ENCODE results near the gene BARHL2.

BARHL2 gene

DNA sequence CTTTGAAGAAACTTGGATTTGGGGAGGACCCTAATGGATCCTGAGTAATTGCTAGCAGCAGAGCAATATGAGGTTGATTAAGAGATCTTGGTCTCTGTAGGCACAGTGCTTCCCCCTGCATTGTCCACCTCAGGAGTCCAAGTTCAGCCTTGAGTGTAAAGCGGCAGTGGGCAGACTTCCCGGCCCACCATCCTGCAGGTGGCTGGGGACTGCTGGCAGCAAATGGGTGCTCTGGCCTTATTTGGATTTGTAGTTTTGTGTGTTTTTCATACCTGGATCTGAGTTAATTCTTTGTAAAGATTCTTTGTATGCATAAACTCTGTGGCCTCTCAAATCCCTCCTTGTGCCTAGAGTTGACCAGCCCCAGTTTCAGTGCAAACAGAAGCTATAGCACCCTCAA is 7.6 kb downstream of the BARHL2 start:
- H3K27ac Mint-ChIP-seq: no peak overlapping the region

DNA sequence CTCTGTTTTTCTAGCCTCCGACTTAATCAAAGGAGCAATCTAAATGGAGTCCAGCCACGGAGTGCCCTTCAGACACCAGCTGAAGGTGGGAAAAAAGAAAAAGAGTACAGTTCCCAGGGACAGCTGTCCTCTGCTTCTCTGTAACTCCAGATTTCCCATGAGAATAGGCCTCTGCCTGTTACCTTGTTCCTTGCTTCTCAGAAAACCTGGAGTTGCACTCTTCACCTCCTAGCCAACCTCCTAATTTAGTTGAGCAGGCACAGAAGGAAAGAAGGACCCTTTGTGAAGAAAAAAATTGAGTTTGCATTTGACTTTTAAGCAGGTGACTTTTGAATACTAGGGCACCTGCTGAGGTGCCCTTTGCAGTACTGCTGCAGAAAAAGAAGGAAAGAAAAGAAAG is 8.3 kb downstream of the BARHL2 start:
- no peak overlapping the region for H3K27ac Mint-ChIP-seq
- H3K36me3 Mint-ChIP-seq (ENCODE audit: low read depth): no peaks in the 10 kb centered on the region
- H3K4me1 Mint-ChIP-seq (ENCODE audit: low read depth): peaks cover 5% of the 10 kb centered on the region
- peaks cover 95% of the 10 kb centered on the region for H3K27me3 Mint-ChIP-seq (ENCODE audit: low read depth)
- H3K4me3 Mint-ChIP-seq: no peak overlapping the region
- peaks cover 5% of the 10 kb centered on the region for H3K9me3 Mint-ChIP-seq

More for the DNA sequence above, 7.6 kb downstream of the BARHL2 start:
- peaks cover 96% of the 10 kb centered on the region for H3K27me3 Mint-ChIP-seq (ENCODE audit: low read depth)
- H3K4me3 Mint-ChIP-seq: no peak overlapping the region
- peaks cover 5% of the 10 kb centered on the region for H3K9me3 Mint-ChIP-seq
- peaks cover 5% of the 10 kb centered on the region for H3K4me1 Mint-ChIP-seq (ENCODE audit: low read depth)
- H3K36me3 Mint-ChIP-seq (ENCODE audit: low read depth): no peaks in the 10 kb centered on the region

DNA sequence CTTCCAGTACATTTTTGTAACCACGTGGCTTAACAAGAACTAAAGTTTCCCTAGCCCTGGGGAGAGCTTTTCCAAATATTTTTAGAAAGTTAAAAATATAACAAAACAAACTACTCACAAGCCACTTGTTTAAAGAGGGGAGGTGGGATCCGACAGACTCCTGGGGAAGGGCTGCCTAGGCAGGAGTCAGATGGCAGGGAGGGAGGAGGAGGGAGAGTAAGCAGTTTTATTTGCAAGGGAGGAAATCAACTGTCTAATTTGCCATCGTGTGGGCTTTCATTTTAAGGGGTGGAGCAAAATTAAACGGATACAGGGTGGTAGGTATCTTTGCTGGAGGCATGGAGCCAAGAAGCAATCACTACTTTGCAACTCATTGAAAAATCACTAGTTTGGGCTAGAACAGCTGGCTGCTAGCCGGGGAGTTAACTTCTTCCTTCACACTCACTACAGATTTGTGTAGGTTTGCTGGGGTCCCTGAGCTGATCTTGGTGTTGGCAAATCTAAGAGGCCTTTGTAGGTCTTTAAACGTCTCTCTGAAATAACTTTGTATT is 8.8 kb downstream of the BARHL2 start:
- H3K9me3 Mint-ChIP-seq: peaks cover 5% of the 10 kb centered on the region
- H3K4me1 Mint-ChIP-seq (ENCODE audit: low read depth): peaks cover 5% of the 10 kb centered on the region
- no peak overlapping the region for H3K27ac Mint-ChIP-seq
- H3K4me3 Mint-ChIP-seq: no peak overlapping the region
- peaks cover 91% of the 10 kb centered on the region for H3K27me3 Mint-ChIP-seq (ENCODE audit: low read depth)
- no peaks in the 10 kb centered on the region for H3K36me3 Mint-ChIP-seq (ENCODE audit: low read depth)

DNA sequence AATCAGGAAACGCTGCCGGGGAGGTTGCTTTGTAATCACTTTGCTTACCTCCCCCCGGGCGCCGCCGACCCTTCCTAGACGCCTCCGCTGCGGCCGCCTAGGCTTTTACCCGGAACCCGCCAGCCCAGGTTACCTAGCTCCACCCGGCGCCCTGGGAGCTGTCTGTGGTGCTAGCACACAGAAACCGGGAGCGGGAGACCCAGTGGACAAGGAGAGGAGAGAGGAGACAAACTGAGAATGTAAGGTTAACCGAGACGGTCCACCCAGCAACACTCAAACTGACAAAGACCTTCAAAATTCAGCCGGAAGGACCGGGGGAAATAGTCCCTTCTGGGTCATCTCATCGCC is 9.8 kb downstream of the BARHL2 start:
- peaks cover 82% of the 10 kb centered on the region for H3K27me3 Mint-ChIP-seq (ENCODE audit: low read depth)
- peaks cover 5% of the 10 kb centered on the region for H3K4me1 Mint-ChIP-seq (ENCODE audit: low read depth)
- peaks cover 5% of the 10 kb centered on the region for H3K9me3 Mint-ChIP-seq
- H3K27ac Mint-ChIP-seq: no peak overlapping the region
- no peak overlapping the region for H3K4me3 Mint-ChIP-seq
- no peaks in the 10 kb centered on the region for H3K36me3 Mint-ChIP-seq (ENCODE audit: low read depth)

DNA sequence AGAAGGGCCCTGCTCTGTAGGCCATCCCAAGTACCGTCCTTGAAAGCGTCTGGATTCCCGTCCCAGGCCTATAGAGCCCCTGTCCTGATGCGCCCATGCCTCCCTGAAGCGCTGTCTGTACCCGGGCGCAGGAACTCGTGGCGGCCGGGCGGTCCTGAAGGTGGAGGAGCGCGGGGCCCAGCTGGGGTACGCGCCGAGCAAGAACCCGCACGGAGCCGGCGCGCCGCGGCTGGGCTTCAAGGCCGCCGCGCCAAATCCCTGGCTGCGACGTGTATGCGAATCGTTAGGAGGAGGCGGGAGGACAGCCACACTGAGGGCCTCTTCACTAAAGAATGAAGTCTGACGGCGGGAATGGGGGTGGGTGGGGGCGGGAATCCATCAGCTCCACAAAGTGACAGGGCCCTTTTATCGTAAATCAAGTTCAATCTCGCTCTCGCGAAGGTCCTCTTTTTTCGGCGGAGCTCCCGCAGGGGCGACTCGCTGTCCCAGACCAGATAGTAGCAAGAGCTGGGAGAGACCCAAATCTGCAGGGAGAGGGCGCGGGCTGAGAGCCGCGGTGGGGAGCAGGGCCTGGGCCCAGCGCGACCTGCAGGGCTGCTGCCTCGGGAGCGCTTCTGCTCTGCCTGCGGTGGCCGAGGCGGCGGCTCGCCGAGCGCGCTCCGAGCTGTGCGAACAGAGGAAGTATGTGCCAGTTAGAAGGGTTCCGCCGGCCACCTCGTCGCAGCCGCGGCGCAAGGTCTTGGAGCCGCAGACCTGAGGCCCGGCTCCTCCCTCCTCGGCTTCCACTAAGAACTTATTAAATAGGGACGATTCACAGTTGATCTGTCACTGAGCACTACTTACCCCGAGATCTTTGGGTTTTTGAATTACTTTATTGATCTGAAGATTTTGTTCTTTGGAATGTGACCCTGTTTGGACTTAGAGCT is 10.4 kb downstream of the BARHL2 start:
- H3K4me1 Mint-ChIP-seq (ENCODE audit: low read depth): peaks cover 5% of the 10 kb centered on the region
- H3K27me3 Mint-ChIP-seq (ENCODE audit: low read depth): peaks cover 82% of the 10 kb centered on the region
- H3K27ac Mint-ChIP-seq: peak overlapping the region; percentile 74
- peaks cover 5% of the 10 kb centered on the region for H3K9me3 Mint-ChIP-seq
- H3K36me3 Mint-ChIP-seq (ENCODE audit: low read depth): no peaks in the 10 kb centered on the region
- no peak overlapping the region for H3K4me3 Mint-ChIP-seq

DNA sequence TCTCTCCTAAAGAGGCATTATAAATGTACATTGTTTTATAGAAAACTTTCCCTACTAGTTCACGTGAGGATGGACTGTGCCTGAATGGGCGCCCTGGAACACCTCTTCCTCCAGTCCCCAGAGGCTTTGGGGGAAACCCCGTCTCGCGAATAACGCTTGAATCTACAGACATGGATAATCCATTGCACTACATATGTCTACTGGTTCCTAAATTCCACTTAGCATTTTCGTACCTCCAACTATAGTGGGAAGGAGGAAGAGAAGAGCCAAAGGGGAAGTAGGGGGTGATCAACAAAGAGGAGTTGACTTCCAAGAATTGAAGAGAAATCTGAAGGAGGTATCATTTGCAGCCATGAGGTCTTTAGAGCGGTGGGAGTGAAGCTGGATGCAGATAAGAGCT is 11.1 kb downstream of the BARHL2 start:
- H3K36me3 Mint-ChIP-seq (ENCODE audit: low read depth): no peaks in the 10 kb centered on the region
- peaks cover 5% of the 10 kb centered on the region for H3K9me3 Mint-ChIP-seq
- H3K27ac Mint-ChIP-seq: peak overlapping the region; percentile 74
- H3K4me3 Mint-ChIP-seq: no peak overlapping the region
- peaks cover 82% of the 10 kb centered on the region for H3K27me3 Mint-ChIP-seq (ENCODE audit: low read depth)
- H3K4me1 Mint-ChIP-seq (ENCODE audit: low read depth): peaks cover 5% of the 10 kb centered on the region

DNA sequence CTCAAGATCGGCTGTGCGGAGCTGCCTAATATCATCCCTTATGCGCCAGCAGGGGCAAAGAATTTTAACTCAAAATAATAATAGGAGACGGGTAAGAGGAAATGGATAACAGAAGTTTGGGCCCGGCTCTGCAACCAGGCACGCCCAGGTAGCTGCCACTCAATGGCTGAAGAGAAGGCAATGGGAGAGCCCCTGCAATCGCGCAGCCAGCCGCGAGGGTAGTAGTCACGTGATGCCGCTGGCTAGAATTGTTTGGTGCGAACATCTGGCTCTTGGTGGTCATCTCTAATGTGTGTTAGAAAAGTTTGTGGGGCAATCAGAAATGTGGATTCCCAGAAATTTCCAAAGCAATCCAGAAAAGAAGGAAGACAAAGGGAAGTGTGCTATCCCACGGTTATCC is 12.3 kb downstream of the BARHL2 start:
- Mint-ChIP-seq H3K4me3 (no peak overlapping the region), H3K27ac (no peak overlapping the region), H3K4me1 (ENCODE audit: low read depth) (peaks cover 5% of the 10 kb centered on the region), H3K27me3 (ENCODE audit: low read depth) (peaks cover 72% of the 10 kb centered on the region), H3K9me3 (peaks cover 5% of the 10 kb centered on the region), H3K36me3 (ENCODE audit: low read depth) (no peaks in the 10 kb centered on the region)

DNA sequence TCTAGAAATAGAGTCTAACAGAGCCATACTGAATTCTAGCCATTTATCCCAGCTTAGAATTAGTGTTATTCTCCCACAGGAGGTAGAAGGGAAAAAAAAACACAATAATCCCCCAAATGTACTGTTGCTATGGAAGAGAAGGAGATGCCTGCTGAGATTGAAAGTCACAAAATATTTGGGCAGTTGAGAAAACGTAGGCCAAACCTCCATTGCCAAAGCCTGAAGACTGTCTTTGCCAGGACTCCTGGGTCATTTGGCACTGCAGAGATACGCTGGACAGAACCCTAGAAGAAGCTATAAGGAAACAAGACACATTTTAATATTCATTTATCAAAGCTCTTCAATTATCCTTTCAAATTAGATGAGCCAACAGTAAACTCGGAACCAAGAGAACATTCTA is 22.3 kb downstream of the BARHL2 start:
- H3K36me3 Mint-ChIP-seq (ENCODE audit: low read depth): no peaks in the 10 kb centered on the region
- H3K9me3 Mint-ChIP-seq: no peaks in the 10 kb centered on the region
- no peak overlapping the region for H3K4me3 Mint-ChIP-seq
- peaks cover 23% of the 10 kb centered on the region for H3K27me3 Mint-ChIP-seq (ENCODE audit: low read depth)
- H3K27ac Mint-ChIP-seq: no peak overlapping the region
- H3K4me1 Mint-ChIP-seq (ENCODE audit: low read depth): no peaks in the 10 kb centered on the region

DNA sequence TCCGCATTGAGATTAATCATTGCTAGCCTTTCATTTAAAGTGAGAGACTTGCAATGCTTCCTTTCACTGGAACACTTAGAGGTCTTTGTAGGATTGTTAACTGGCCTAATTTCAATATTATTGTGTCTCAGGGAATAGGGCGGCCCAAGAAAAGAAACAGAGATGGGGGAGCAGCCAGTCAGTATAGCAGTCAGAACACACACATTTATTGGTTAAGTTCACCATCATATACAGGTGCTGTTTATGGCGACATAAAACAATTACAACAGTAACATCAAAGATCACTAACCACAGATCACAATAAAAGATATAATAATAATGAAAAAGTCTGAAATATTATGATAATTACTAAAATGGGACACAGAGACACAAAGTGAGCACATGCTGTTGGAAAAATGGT is 29.4 kb downstream of the BARHL2 start:
- H3K4me1 Mint-ChIP-seq (ENCODE audit: low read depth): no peaks in the 10 kb centered on the region
- H3K4me3 Mint-ChIP-seq: no peak overlapping the region
- H3K27me3 Mint-ChIP-seq (ENCODE audit: low read depth): peaks cover 9% of the 10 kb centered on the region
- H3K9me3 Mint-ChIP-seq: no peaks in the 10 kb centered on the region
- no peak overlapping the region for H3K27ac Mint-ChIP-seq
- no peaks in the 10 kb centered on the region for H3K36me3 Mint-ChIP-seq (ENCODE audit: low read depth)

DNA sequence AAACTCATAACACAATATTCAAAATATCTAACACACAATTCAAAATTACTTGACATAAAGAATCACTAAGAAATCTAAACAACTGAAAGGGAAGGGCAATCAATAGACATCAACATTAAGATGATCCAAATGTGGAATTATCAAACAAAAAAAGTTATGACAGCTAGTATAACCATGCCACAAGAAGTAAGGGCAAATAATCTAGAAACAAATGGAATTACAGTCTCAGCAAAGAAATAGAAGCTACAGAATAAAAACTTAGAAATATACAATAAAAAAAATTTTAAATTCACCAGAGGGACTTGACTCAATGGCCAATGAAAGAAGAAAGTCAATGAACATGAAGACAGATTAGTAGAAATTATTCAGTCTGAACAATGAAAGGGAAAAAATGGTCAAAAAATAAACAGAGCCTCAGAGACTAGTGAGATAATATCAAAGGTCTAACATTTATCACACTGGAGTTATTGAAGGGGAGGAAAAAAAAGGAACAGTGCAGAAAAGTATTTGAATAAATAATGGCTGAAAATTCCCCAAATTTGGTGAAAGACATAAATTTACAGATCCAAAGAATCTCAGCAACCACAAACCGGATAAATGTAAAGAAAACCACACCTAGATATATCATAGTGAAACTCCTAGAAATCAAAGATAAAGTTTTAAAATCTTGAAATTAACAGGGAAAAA is 41.8 kb downstream of the BARHL2 start:
- Mint-ChIP-seq H3K27me3 (ENCODE audit: low read depth) (peaks cover 5% of the 10 kb centered on the region), H3K4me1 (ENCODE audit: low read depth) (no peaks in the 10 kb centered on the region), H3K27ac (no peak overlapping the region), H3K4me3 (no peak overlapping the region), H3K36me3 (ENCODE audit: low read depth) (no peaks in the 10 kb centered on the region), H3K9me3 (peaks cover 16% of the 10 kb centered on the region)

DNA sequence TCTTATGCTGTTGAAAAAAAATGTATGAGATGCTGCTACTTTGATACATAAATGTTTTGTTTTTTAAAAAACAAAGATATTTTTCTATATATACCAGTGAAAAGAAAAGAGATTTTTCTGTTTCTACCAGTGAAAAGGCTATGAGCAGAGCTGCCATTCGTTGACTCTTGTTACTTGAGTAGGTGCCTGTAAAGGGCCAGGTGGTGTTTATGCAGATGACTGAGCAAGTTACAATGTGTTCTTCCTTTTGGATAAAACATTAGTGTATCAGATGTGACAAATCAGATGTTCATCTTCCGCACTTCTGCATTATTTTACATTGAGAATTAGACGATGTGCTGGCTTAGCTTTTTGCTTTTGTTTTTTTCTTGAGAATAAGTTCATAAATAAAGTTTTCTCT is 45.4 kb downstream of the BARHL2 start:
- Mint-ChIP-seq H3K27ac (no peak overlapping the region), H3K4me3 (no peak overlapping the region), H3K27me3 (ENCODE audit: low read depth) (peaks cover 4% of the 10 kb centered on the region), H3K4me1 (ENCODE audit: low read depth) (no peaks in the 10 kb centered on the region), H3K36me3 (ENCODE audit: low read depth) (no peaks in the 10 kb centered on the region), H3K9me3 (peaks cover 16% of the 10 kb centered on the region)

DNA sequence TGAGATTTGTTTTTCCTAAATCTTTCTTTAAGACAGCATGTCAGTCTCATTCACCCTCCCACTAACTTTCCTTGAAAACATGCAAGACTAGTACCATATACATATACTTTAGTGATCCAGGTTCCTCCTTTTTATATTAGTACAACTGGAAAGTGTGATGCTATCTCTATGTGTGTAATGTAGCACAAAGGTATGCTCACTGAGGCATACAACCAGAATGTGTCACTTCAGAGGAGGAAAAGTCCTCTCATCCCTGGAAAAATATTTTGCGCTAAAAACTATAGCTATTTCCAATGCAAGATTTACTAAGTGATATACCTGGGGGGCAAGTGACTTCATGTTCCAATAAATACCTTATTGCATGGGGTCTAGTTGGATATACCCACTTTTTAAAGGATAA is 45.9 kb downstream of the BARHL2 start:
- H3K9me3 Mint-ChIP-seq: peaks cover 16% of the 10 kb centered on the region
- H3K36me3 Mint-ChIP-seq (ENCODE audit: low read depth): no peaks in the 10 kb centered on the region
- peaks cover 4% of the 10 kb centered on the region for H3K27me3 Mint-ChIP-seq (ENCODE audit: low read depth)
- no peaks in the 10 kb centered on the region for H3K4me1 Mint-ChIP-seq (ENCODE audit: low read depth)
- H3K27ac Mint-ChIP-seq: no peak overlapping the region
- H3K4me3 Mint-ChIP-seq: no peak overlapping the region

Data from T-helper 1 cell treated with Interleukin-12 subunit alpha and Interleukin-12 subunit beta and Interleukin-4 antibody, amounts not matched to agents 30 μg/mL and 1 μg/mL, for 36 hours (primary cell).